Activated naive CD4-positive, alpha-beta T cell treated with anti-CD3 and anti-CD28 coated beads for 36 hours (primary cell): Measurements from ENCODE around the gene LEPROT. TPM values are rescaled to one million over a fixed set of nuclear protein-coding genes. Genes with fewer than 3 reads are reported as not detected.

ENCODE experiments used
- CTCF ChIA-PET: fragments of 350-600 bp; sonication (Branson Sonifier 250); formaldehyde crosslinking; loops from one replicate; lab custom pipeline; 2021; ENCODE audit warnings: antibody characterized with exemption; lab: Charles Lee
- DNase-seq: peaks from one replicate; pipeline ENCODE4 v3.0.0-alpha.2; 2020
- H3K27ac Mint-ChIP-seq: one replicate; pipeline ENCODE4 v1.8.0; 2021; ENCODE audit warnings: mild to moderate bottlenecking, mixed read lengths
- H3K27me3 Mint-ChIP-seq: one replicate; pipeline ENCODE4 v1.8.0; 2021; ENCODE audit warnings: low read depth, mixed read lengths
- H3K36me3 Mint-ChIP-seq: one replicate; pipeline ENCODE4 v1.8.0; 2021; ENCODE audit warnings: low read depth, mixed read lengths
- H3K4me1 Mint-ChIP-seq: one replicate; pipeline ENCODE4 v1.8.0; 2021; ENCODE audit warnings: low read depth, mixed read lengths
- H3K4me3 Mint-ChIP-seq: one replicate; pipeline ENCODE4 v1.8.0; 2021; ENCODE audit warnings: mild to moderate bottlenecking, moderate library complexity, mixed read lengths
- H3K9me3 Mint-ChIP-seq: one replicate; pipeline ENCODE4 v1.8.0; 2021; ENCODE audit warnings: mixed read lengths
- intact Hi-C: fragments of 100-400 bp; cut with micrococcal nuclease; formaldehyde crosslinking; loops from one replicate; pipeline ENCODE4 v1.15.1; 2023
- total RNA-seq, 2 experiments: library from RNA; stranded (reverse); gene quantifications; one replicate each; pipeline ENCODE4 v1.2.3, GENCODE V29; 2021

Gene LEPROT
- total RNA-seq, 2 experiments from 2014 or later = 7.2 to 14.2 TPM

GRCh38 chr1:65416767-65417166, 3.7 kb upstream of the LEPROT start:
- H3K4me3 Mint-ChIP-seq = no peak overlapping the region
- intact Hi-C loops = no loop called here
- no peaks in the 10 kb centered on the region for H3K27me3 Mint-ChIP-seq
- no peak for DNase-seq
- CTCF ChIA-PET = interaction anchor here (2.3 kb wide), 1 partner anchor 14 kb away, joined by 9 read pairs; no protein-coding TSS in a partner anchor
- H3K27ac Mint-ChIP-seq = no peak overlapping the region
- H3K4me1 Mint-ChIP-seq = peaks cover 10% of the 10 kb centered on the region
- no peaks in the 10 kb centered on the region for H3K9me3 Mint-ChIP-seq
- H3K36me3 Mint-ChIP-seq = no peaks in the 10 kb centered on the region

GRCh38 chr1:65417729-65418128, 2.7 kb upstream of the LEPROT start:
- DNase-seq = no peak
- Mint-ChIP-seq H3K9me3 (no peaks in the 10 kb centered on the region), H3K4me1 (peaks cover 10% of the 10 kb centered on the region), H3K27me3 (no peaks in the 10 kb centered on the region), H3K4me3 (no peak overlapping the region), H3K27ac (no peak overlapping the region), H3K36me3 (no peaks in the 10 kb centered on the region)
- intact Hi-C loops = no loop called here
- CTCF ChIA-PET = interaction anchor here (2.3 kb wide), 1 partner anchor 13 kb away, joined by 9 read pairs; no protein-coding TSS in a partner anchor

- no peaks in the 10 kb centered on the region for H3K9me3 Mint-ChIP-seq
- peaks cover 10% of the 10 kb centered on the region for H3K4me1 Mint-ChIP-seq
- CTCF ChIA-PET = interaction anchor here (1.7 to 2.3 kb wide), 2 partner anchors 12 kb away, joined by 9 read pairs; no protein-coding TSS in a partner anchor
- DNase-seq = no peak
- intact Hi-C loops = no loop called here
- H3K27me3 Mint-ChIP-seq = no peaks in the 10 kb centered on the region
- H3K36me3 Mint-ChIP-seq = no peaks in the 10 kb centered on the region
- no peak overlapping the region for H3K4me3 Mint-ChIP-seq
- H3K27ac Mint-ChIP-seq = no peak overlapping the region
Measured at GRCh38 chr1:65418522-65419185, 1.8 kb upstream of the LEPROT start.

- Mint-ChIP-seq H3K36me3 (peaks cover 4% of the 10 kb centered on the region), H3K27me3 (no peaks in the 10 kb centered on the region), H3K4me1 (peaks cover 20% of the 10 kb centered on the region), H3K27ac (peak overlapping the region; percentile 89), H3K4me3 (no peak overlapping the region), H3K9me3 (no peaks in the 10 kb centered on the region)
- peak; percentile 99 for DNase-seq
- intact Hi-C loops = loop anchor here (1.0 to 5.0 kb wide), 16 partner anchors 27 to 1898 kb away; partner anchors contain the start of genes AK4, EFCAB7 and ITGB3BP
- CTCF ChIA-PET = interaction anchor here (0.6 to 1.7 kb wide), 4 partner anchors 11 to 204 kb away, joined by 3 to 9 read pairs (median 4); no protein-coding TSS in a partner anchor
Measured at GRCh38 chr1:65419681-65420589, 533 bp upstream of the LEPROT start.

- no peak overlapping the region for H3K27ac Mint-ChIP-seq
- H3K27me3 Mint-ChIP-seq = no peaks in the 10 kb centered on the region
- no peak overlapping the region for H3K4me3 Mint-ChIP-seq
- CTCF ChIA-PET = interaction anchor here (0.7 kb wide), 1 partner anchor 38 kb away, joined by 3 read pairs; no protein-coding TSS in a partner anchor
- no peaks in the 10 kb centered on the region for H3K9me3 Mint-ChIP-seq
- H3K36me3 Mint-ChIP-seq = peaks cover 19% of the 10 kb centered on the region
- intact Hi-C loops = loop anchor here (2.0 to 5.0 kb wide), 10 partner anchors 273 to 1899 kb away; partner anchors contain the start of genes AK4, EFCAB7 and ITGB3BP
- peaks cover 20% of the 10 kb centered on the region for H3K4me1 Mint-ChIP-seq
- DNase-seq = no peak
Measured at GRCh38 chr1:65421351-65422025, 1.0 kb downstream of the LEPROT start.

- peaks cover 20% of the 10 kb centered on the region for H3K4me1 Mint-ChIP-seq
- H3K9me3 Mint-ChIP-seq = no peaks in the 10 kb centered on the region
- peaks cover 20% of the 10 kb centered on the region for H3K36me3 Mint-ChIP-seq
- CTCF ChIA-PET = no interaction called here
- intact Hi-C loops = loop anchor here (5.0 kb wide), 7 partner anchors 595 to 1900 kb away; partner anchors contain the start of genes EFCAB7 and ITGB3BP
- no peak for DNase-seq
- no peak overlapping the region for H3K27ac Mint-ChIP-seq
- H3K4me3 Mint-ChIP-seq = no peak overlapping the region
- H3K27me3 Mint-ChIP-seq = no peaks in the 10 kb centered on the region
Measured at GRCh38 chr1:65422241-65423203, 2.1 kb downstream of the LEPROT start.

GRCh38 chr1:65423884-65424572, 3.6 kb downstream of the LEPROT start:
- no peak overlapping the region for H3K27ac Mint-ChIP-seq
- intact Hi-C loops = loop anchor here (1.0 to 5.0 kb wide), 9 partner anchors 31 to 1902 kb away; partner anchors contain the start of genes EFCAB7 and ITGB3BP
- H3K4me1 Mint-ChIP-seq = peaks cover 18% of the 10 kb centered on the region
- CTCF ChIA-PET = interaction anchor here (0.6 kb wide), 1 partner anchor 364 kb away, joined by 5 read pairs; no protein-coding TSS in a partner anchor
- H3K9me3 Mint-ChIP-seq = no peaks in the 10 kb centered on the region
- H3K36me3 Mint-ChIP-seq = peaks cover 22% of the 10 kb centered on the region
- no peaks in the 10 kb centered on the region for H3K27me3 Mint-ChIP-seq
- H3K4me3 Mint-ChIP-seq = no peak overlapping the region
- peak; percentile 45 for DNase-seq

- Mint-ChIP-seq H3K4me1 (peaks cover 14% of the 10 kb centered on the region), H3K4me3 (no peak overlapping the region), H3K27me3 (no peaks in the 10 kb centered on the region), H3K9me3 (no peaks in the 10 kb centered on the region), H3K36me3 (peaks cover 23% of the 10 kb centered on the region), H3K27ac (no peak overlapping the region)
- CTCF ChIA-PET = no interaction called here
- intact Hi-C loops = loop anchor here (1.0 to 5.0 kb wide), 9 partner anchors 31 to 1902 kb away; partner anchors contain the start of genes EFCAB7 and ITGB3BP
- DNase-seq = no peak
Measured at GRCh38 chr1:65424573-65424889, 4.1 kb downstream of the LEPROT start.

- H3K4me1 Mint-ChIP-seq = peaks cover 11% of the 10 kb centered on the region
- intact Hi-C loops = no loop called here
- no peak for DNase-seq
- H3K27ac Mint-ChIP-seq = no peak overlapping the region
- H3K36me3 Mint-ChIP-seq = peaks cover 23% of the 10 kb centered on the region
- CTCF ChIA-PET = no interaction called here
- no peaks in the 10 kb centered on the region for H3K27me3 Mint-ChIP-seq
- H3K9me3 Mint-ChIP-seq = no peaks in the 10 kb centered on the region
- no peak overlapping the region for H3K4me3 Mint-ChIP-seq
Measured at GRCh38 chr1:65425006-65425405, 4.5 kb downstream of the LEPROT start.

- no peaks in the 10 kb centered on the region for H3K9me3 Mint-ChIP-seq
- DNase-seq = no peak
- intact Hi-C loops = no loop called here
- no peak overlapping the region for H3K4me3 Mint-ChIP-seq
- H3K27ac Mint-ChIP-seq = no peak overlapping the region
- CTCF ChIA-PET = no interaction called here
- peaks cover 11% of the 10 kb centered on the region for H3K4me1 Mint-ChIP-seq
- no peaks in the 10 kb centered on the region for H3K27me3 Mint-ChIP-seq
- H3K36me3 Mint-ChIP-seq = peaks cover 23% of the 10 kb centered on the region
Measured at GRCh38 chr1:65425697-65426096, 5.2 kb downstream of the LEPROT start.
